Stimulated activated naive B cell treated with anti-CD40 and anti-IgM and Interleukin-4, amounts not matched to agents 10 μg/mL and 1 μg/mL and 100 μg/mL, for 72 hours (primary cell): Measurements from ENCODE around the gene AFF3.
A peak's percentile ranks its signal among the peaks of the same experiment; 100 is the strongest.

Source experiments
- ATAC-seq, 2 donors: fragments of 150-1000 bp; cut with Tn5 transposase; replicated peaks; 2 replicates each; pipeline ENCODE4 v1.10.0; 2021; ENCODE audit warnings: moderate library complexity in 1 of 2
- DNase-seq: peaks from one replicate; pipeline ENCODE4 v3.0.0; 2021
- H3K27ac Mint-ChIP-seq: one replicate; pipeline ENCODE4 v1.8.0; 2022; ENCODE audit warnings: mild to moderate bottlenecking, mixed read lengths
- H3K27me3 Mint-ChIP-seq, 2 donors: one replicate each; pipeline ENCODE4 v1.8.0; 2022; ENCODE audit warnings: mixed read lengths in 2 of 2
- H3K36me3 Mint-ChIP-seq, 2 donors: one replicate each; pipeline ENCODE4 v1.8.0; 2022; ENCODE audit warnings: mixed read lengths in 2 of 2, mild to moderate bottlenecking in 1 of 2
- H3K4me1 Mint-ChIP-seq, 2 donors: one replicate each; pipeline ENCODE4 v1.8.0; 2022; ENCODE audit warnings: mixed read lengths in 2 of 2, mild to moderate bottlenecking in 1 of 2
- H3K4me3 Mint-ChIP-seq, 2 donors: one replicate each; pipeline ENCODE4 v1.8.0; 2022; ENCODE audit warnings: mild to moderate bottlenecking in 2 of 2, mixed read lengths in 2 of 2, moderate library complexity in 1 of 2
- H3K9me3 Mint-ChIP-seq, 2 donors: one replicate each; pipeline ENCODE4 v1.8.0; 2022; ENCODE audit warnings: mixed read lengths in 2 of 2, mild to moderate bottlenecking in 1 of 2

Gene AFF3

DNA sequence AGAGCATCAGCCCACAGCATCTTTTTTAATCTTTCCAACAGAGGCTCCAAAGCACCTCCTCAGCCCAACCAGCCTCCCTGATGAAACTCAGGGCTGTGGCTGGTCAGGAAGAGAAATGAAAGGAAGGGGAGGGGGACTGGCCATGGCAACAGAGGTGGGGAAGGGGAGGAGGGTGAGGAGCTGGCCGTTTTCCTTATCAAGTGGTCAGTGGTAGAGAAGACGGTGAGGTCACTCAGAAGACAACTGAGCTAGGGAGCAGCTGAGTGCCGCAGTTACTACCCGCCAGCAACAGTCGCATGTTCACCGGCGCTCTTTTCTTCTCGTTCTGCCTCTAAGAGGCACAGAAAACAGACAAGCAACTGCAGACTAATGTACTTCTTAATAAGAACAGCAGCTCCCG, 97.4 kb downstream of the AFF3 start:
- H3K4me3 Mint-ChIP-seq = no peak overlapping the region
- DNase-seq = no peak
- no peak for ATAC-seq
- H3K4me1 Mint-ChIP-seq = peaks cover 45 to 53% of the 10 kb centered on the region in 2 donors
- H3K9me3 Mint-ChIP-seq = peaks cover 0 to under 1% of the 10 kb centered on the region in 2 donors
- H3K36me3 Mint-ChIP-seq = peaks cover 25 to 56% of the 10 kb centered on the region in 2 donors
- H3K27me3 Mint-ChIP-seq = no peaks in the 10 kb centered on the region
- peak overlapping the region; percentile 56 for H3K27ac Mint-ChIP-seq

DNA sequence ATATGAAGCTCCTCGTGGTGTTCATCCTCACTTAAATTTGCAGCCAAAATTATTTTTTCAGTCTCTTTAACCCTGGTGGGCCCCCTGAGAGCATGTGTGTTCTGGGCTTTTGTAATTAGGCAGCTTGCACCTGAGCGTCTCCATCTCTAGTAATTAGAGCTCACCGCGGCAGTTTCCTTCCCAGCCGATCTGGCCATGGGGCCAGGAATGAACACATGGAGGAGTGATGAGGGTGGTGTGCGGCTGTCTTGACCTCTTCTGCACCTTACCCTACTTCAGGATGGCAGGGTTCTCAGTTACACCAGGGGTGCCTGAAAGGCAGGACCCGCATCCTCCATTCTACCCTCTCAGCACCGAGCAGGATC, 98.5 kb downstream of the AFF3 start:
- Mint-ChIP-seq H3K9me3 (peaks cover 0 to 6% of the 10 kb centered on the region in 2 donors), H3K27ac (peak overlapping the region; percentile 71), H3K27me3 (no peaks in the 10 kb centered on the region), H3K4me1 (peaks cover 45 to 63% of the 10 kb centered on the region in 2 donors), H3K4me3 (no peak overlapping the region), H3K36me3 (peaks cover 34 to 60% of the 10 kb centered on the region in 2 donors)
- no peak for ATAC-seq
- no peak for DNase-seq

DNA sequence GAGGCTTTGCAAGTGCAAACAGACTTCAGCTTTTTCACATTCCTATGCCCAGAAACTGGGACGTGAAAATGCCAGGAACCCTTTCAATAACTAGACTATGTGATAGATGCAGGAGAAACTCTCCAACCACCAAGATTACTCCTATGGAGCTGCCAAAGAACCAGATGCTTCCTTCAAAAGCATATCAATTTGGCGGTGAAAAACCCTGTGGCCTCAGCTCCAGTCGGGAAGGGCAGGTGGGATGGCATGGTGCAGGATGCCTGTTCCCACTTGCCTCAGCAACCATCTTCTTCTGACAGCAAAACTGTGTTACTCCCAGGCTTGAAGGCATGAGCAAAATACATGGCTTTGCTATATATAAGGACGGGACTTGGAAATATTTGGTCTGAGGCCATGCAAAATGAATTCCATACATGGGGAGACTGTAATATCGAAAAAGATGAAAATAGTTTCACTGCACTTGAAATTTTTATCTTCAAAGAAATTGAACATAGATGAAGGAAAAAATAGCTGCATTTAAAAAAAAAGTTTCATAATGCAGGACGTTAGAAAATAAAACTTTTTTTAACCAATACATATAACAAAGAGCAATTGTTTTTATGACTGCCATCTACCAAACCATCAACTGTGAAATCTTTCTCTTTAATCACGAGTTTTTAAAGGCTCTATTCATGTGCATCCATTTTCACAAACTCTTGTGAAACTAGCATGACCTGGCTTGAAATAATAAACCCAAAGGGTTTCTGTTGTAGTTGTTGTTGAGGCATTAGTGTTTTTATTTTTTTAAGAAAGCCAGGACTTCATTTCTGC, 99.1 kb downstream of the AFF3 start:
- Mint-ChIP-seq H3K4me1 (peaks cover 44 to 63% of the 10 kb centered on the region in 2 donors), H3K9me3 (peaks cover 0 to 6% of the 10 kb centered on the region in 2 donors), H3K4me3 (no peak overlapping the region), H3K27ac (no peak overlapping the region), H3K27me3 (no peaks in the 10 kb centered on the region), H3K36me3 (peaks cover 33 to 59% of the 10 kb centered on the region in 2 donors)
- no peak for DNase-seq
- ATAC-seq = no peak

DNA sequence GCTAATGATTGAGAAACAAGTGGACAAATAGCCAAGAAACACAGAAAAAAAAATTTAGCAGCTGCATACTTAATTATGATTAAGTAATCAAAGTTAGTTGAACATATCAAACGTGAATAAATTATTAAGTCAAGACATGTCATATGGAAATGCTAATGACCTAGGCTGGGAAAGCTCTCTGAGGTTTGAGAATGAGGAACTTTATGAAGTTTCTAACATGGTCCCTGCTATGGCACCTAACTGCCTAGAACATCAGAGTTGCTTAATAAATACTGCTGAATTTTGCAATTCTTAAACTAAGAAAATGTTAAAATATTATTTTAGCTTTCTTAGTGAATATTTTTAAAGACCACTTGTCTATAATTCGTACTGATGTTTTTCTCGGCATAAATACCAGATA, 99.8 kb downstream of the AFF3 start:
- ATAC-seq = peak; percentile 52 to 67
- Mint-ChIP-seq H3K4me3 (no peak overlapping the region), H3K27me3 (no peaks in the 10 kb centered on the region), H3K27ac (peak overlapping the region; percentile 92), H3K9me3 (peaks cover 0 to 6% of the 10 kb centered on the region in 2 donors), H3K4me1 (peaks cover 43 to 68% of the 10 kb centered on the region in 2 donors), H3K36me3 (peaks cover 34 to 59% of the 10 kb centered on the region in 2 donors)
- no peak for DNase-seq

DNA sequence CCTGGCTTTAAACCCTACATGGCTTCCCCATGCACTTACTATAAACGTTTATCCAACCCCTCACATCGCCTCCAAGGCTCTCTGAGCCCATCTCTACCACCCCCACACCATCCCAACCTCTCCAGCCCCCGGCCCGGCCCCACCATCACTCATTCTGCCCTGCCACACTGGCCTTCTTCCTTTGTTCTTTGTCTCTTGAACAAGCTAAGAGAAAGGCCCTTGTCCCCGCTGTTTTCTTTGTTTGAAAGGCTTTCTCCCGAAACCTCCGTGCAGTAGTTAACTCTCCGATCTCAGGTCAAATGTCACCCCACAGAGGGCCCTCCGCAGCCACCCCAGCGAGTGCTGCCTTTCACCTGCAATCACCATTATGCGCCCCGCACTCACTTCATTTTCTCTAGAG, 100.4 kb downstream of the AFF3 start:
- H3K27ac Mint-ChIP-seq = peak overlapping the region; percentile 92
- H3K4me3 Mint-ChIP-seq = no peak overlapping the region
- peaks cover 34 to 57% of the 10 kb centered on the region in 2 donors for H3K36me3 Mint-ChIP-seq
- peaks cover 41 to 68% of the 10 kb centered on the region in 2 donors for H3K4me1 Mint-ChIP-seq
- H3K27me3 Mint-ChIP-seq = no peaks in the 10 kb centered on the region
- H3K9me3 Mint-ChIP-seq = peaks cover 0 to 6% of the 10 kb centered on the region in 2 donors
- DNase-seq (no peak), ATAC-seq (no peak)

DNA sequence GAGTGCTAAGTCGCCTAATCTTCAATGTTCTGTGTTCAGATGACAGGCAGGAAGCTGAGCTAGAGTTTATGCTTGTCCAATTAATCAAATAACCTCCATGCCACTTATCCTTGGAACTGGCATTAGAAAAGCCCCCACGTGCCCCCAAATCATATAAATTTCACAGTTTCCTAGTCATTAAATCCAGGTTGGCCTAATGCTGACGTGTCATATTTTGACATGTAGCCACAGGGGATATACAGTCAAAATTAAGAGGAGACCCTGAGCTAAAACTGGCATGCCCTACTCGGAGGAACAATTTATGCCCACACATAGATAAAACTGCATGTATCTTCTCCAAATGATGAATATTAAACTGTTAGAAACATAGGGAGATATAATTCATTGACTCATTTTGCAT, 101.0 kb downstream of the AFF3 start:
- H3K4me3 Mint-ChIP-seq = no peak overlapping the region
- ATAC-seq = no peak
- no peak for DNase-seq
- H3K9me3 Mint-ChIP-seq = peaks cover 0 to 6% of the 10 kb centered on the region in 2 donors
- H3K27me3 Mint-ChIP-seq = no peaks in the 10 kb centered on the region
- H3K27ac Mint-ChIP-seq = peak overlapping the region; percentile 65
- peaks cover 43 to 73% of the 10 kb centered on the region in 2 donors for H3K4me1 Mint-ChIP-seq
- peaks cover 34 to 62% of the 10 kb centered on the region in 2 donors for H3K36me3 Mint-ChIP-seq

DNA sequence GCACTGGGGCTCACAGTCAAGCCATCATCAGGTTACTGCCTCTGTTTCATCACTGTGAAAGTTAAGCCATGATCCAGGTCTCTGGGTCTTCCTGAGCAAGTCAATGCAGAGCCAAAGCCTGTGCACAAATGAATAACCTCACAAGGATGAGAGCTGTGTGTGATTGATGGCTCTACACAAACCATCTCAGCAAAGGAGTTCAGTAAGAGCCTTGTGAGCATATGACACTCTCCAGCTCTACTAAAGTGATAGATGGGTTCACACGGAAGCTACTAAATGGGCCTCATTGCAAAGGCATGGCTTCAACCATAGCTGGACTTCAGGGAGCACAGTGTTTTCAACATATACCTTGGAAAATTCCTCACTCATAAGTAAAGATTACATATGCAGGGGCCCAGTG, 101.5 kb downstream of the AFF3 start:
- Mint-ChIP-seq H3K9me3 (peaks cover 0 to 6% of the 10 kb centered on the region in 2 donors), H3K27ac (peak overlapping the region; percentile 25), H3K4me3 (no peak overlapping the region), H3K4me1 (peaks cover 41 to 73% of the 10 kb centered on the region in 2 donors), H3K27me3 (no peaks in the 10 kb centered on the region), H3K36me3 (peaks cover 33 to 62% of the 10 kb centered on the region in 2 donors)
- DNase-seq = no peak
- ATAC-seq = no peak

DNA sequence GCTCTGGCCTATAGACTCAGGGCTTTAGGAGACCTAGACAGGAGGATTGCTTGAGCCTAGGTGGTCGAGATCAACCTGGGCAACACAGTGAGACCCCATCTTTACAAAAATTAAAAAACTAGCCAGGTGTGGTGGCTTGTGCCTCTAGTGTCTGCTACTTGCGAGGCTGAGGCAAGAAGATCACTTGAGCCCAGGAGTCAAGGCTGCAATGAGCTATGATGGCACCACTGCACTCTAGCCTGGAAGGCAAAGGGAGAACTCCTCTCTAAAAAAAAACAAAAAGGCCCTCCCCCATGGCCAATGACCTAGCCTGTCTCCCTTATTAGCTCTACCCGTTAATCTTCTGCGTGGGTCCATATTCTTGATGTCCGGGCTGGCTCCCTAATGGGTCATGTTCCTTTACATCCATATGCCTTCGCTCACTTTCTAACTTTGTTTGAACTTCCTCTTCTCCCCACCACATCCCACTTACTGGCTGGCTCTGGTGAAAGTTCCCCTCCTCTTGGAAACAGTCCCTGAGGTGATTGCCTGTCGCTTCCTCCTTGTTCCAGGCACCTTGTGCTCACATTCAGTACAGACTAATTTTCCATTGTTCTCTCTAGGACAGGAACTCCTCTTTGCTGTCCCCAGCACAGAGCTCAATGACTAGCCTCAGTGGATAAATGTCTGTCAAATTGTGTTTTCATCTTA, 103.0 kb downstream of the AFF3 start:
- H3K4me3 Mint-ChIP-seq = no peak overlapping the region
- H3K27me3 Mint-ChIP-seq = no peaks in the 10 kb centered on the region
- H3K9me3 Mint-ChIP-seq = peaks cover 0 to 6% of the 10 kb centered on the region in 2 donors
- H3K36me3 Mint-ChIP-seq = peaks cover 33 to 64% of the 10 kb centered on the region in 2 donors
- ATAC-seq (no peak), DNase-seq (no peak)
- H3K27ac Mint-ChIP-seq = peak overlapping the region; percentile 42
- peaks cover 42 to 79% of the 10 kb centered on the region in 2 donors for H3K4me1 Mint-ChIP-seq

DNA sequence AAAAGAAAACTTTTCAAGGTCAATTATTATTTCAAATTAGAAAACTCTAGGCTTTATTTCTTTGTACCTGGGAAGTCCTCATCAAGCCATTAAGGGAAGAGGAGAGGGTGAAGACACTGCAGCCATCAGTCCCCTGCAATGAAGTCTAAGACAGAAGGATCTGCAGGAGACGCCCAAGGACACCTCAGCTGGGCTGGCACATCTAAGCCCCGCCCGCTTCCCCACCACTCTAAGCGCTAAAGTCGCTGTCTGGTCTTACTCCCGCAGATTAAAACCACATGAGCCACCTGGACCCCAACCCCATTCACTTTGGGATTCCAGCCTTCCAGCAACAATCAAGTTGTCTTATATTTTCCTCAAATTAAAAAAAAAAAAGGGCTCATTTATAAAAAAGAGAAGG, 104.4 kb downstream of the AFF3 start:
- H3K36me3 Mint-ChIP-seq = peaks cover 25 to 52% of the 10 kb centered on the region in 2 donors
- no peaks in the 10 kb centered on the region for H3K27me3 Mint-ChIP-seq
- ATAC-seq (no peak), DNase-seq (no peak)
- H3K4me3 Mint-ChIP-seq = no peak overlapping the region
- peaks cover 33 to 66% of the 10 kb centered on the region in 2 donors for H3K4me1 Mint-ChIP-seq
- H3K27ac Mint-ChIP-seq = no peak overlapping the region
- H3K9me3 Mint-ChIP-seq = peaks cover 0 to 6% of the 10 kb centered on the region in 2 donors

DNA sequence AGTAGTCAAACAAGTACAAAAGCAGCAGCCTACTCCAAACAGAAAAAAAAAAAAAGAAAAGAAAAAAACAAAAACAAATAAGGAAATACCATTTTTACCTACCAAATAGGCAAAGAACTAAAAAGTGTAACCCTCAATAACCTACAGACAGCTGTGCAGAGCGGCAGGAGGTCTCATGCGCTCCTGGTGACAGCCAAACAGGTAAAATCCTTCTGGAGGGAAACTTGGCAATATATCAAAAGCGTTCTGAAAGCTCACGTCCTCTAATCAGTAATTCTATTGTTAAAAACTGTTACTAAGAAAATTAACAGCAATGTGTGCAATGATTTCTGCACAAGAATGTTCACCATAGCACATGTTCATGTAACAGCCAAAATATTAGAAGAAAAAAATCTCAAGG, 105.6 kb downstream of the AFF3 start:
- peaks cover 0 to 6% of the 10 kb centered on the region in 2 donors for H3K9me3 Mint-ChIP-seq
- H3K4me1 Mint-ChIP-seq = peaks cover 31 to 56% of the 10 kb centered on the region in 2 donors
- H3K4me3 Mint-ChIP-seq = no peak overlapping the region
- no peak for DNase-seq
- peaks cover 27 to 54% of the 10 kb centered on the region in 2 donors for H3K36me3 Mint-ChIP-seq
- H3K27ac Mint-ChIP-seq = no peak overlapping the region
- ATAC-seq = no peak
- no peaks in the 10 kb centered on the region for H3K27me3 Mint-ChIP-seq

DNA sequence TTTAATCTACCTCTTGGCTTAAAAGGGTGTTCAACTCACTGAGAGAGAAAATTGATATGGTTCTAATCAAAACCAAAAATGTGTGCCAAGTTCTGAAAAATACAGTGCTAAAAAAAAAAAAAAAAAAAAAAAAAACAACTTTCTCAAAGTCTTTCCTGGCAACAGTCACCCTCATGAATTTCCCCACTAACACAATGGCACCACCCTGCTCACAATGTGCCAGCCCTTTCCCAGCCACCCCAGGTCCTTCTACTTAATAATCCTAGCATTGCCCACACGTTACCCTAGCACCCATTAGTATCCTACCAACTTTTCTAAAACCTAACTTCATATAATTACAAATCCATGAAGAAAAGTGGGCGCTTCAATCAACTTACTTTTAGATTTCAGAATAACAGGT, 106.4 kb downstream of the AFF3 start:
- DNase-seq = no peak

DNA sequence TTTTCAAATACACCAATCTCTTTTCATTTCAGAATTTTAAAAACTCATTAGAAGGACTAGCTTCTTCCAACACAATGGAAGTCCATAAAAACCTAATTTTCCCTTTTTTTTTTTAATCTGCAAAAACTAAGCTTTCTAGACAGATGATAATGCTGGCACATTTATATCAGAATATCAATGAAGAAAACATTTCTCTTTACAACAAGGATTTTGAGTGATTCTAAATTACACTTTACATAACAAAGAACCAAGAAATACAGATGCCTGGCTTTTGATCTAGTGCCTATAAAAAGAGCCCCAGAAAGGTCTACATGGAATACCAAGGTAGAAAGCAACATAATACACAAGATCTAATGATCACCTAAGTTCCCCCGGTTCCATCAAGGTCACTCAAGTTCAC, 108.0 kb downstream of the AFF3 start:
- ATAC-seq = no peak
- Mint-ChIP-seq H3K27ac (no peak overlapping the region), H3K9me3 (peaks cover 0 to 5% of the 10 kb centered on the region in 2 donors)

More for the DNA sequence above, 106.4 kb downstream of the AFF3 start:
- Mint-ChIP-seq H3K27ac (peak overlapping the region; percentile 92), H3K36me3 (peaks cover 31 to 60% of the 10 kb centered on the region in 2 donors), H3K9me3 (peaks cover 1 to 6% of the 10 kb centered on the region in 2 donors), H3K4me1 (peaks cover 31 to 56% of the 10 kb centered on the region in 2 donors), H3K4me3 (no peak overlapping the region), H3K27me3 (no peaks in the 10 kb centered on the region)
- no peak for ATAC-seq

DNA sequence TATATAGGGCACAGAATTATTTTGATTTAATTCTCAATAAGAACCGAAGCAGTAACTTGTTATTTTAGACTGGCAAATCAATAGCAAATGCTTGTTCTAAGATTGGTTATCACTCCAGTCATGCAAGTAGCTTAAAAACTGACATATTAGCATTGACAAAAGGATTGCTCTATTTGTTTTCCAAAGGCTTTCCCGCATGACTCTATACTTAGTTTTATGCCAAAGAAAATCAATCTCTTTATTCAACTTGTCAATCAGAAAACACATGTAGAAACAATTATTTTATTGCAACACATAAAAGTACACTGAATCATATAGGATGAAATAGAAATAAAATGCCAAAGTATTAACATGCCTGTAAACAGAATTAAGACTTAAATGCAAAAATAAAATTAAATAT, 108.4 kb downstream of the AFF3 start:
- Mint-ChIP-seq H3K27ac (no peak overlapping the region), H3K4me3 (no peak overlapping the region), H3K27me3 (no peaks in the 10 kb centered on the region), H3K36me3 (peaks cover 24 to 58% of the 10 kb centered on the region in 2 donors), H3K9me3 (peaks cover 0 to 5% of the 10 kb centered on the region in 2 donors), H3K4me1 (peaks cover 26 to 53% of the 10 kb centered on the region in 2 donors)
- DNase-seq (no peak), ATAC-seq (no peak)

More for the DNA sequence above, 108.0 kb downstream of the AFF3 start:
- Mint-ChIP-seq H3K36me3 (peaks cover 27 to 57% of the 10 kb centered on the region in 2 donors), H3K27me3 (no peaks in the 10 kb centered on the region), H3K4me1 (peaks cover 22 to 53% of the 10 kb centered on the region in 2 donors), H3K4me3 (no peak overlapping the region)
- no peak for DNase-seq

DNA sequence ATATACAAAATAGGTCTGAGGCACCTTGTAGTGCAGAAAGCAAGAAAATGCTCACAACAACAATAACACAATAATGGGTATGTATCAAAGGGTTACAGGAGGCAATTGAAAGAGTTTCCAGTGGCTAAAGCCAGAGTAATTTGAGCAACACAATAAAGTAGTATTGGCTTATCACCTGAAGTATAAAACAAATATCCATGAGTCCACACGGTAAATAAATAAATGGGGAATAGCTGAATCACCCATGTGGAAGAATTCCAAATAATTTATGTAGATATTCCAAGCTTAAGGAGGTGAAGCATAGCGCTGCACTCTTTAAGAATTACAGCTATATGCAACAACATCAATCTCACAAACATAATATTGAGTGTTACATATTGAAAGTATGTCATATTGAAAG, 110.8 kb downstream of the AFF3 start:
- Mint-ChIP-seq H3K36me3 (peaks cover 27 to 53% of the 10 kb centered on the region in 2 donors), H3K4me1 (peaks cover 29 to 58% of the 10 kb centered on the region in 2 donors), H3K27me3 (no peaks in the 10 kb centered on the region), H3K27ac (no peak overlapping the region), H3K4me3 (no peak overlapping the region), H3K9me3 (peaks cover 0 to 5% of the 10 kb centered on the region in 2 donors)
- ATAC-seq (no peak), DNase-seq (no peak)
